Small intestine (tissue), 7 donors: ENCODE results near the gene GTPBP6. TPM values are rescaled to one million over a fixed set of nuclear protein-coding genes. Genes with fewer than 3 reads are reported as not detected.

Experiments used
- DNase-seq, 2 donors: peaks; one replicate each; pipeline versions ENCODE4 v3.0.0 to v3.0.0-alpha.2; 2013
- FAIRE-seq: peaks from 2 replicates; lab custom pipeline; 2012; peaks lifted over from hg19 to GRCh38; lab: Jason Lieb, UNC
- H3K27ac ChIP-seq, 3 donors: one replicate each; pipeline ENCODE4 v1.5.1; 2013; ENCODE audit warnings: low read length in 2 of 3, mild to moderate bottlenecking in 2 of 3, control low read depth in 1 of 3, inconsistent platforms in 1 of 3, low read depth in 1 of 3, moderate library complexity in 1 of 3
- H3K27me3 ChIP-seq, 3 donors: one replicate each; pipeline ENCODE4 v1.6.1; 2013; ENCODE audit warnings: low read length in 3 of 3, inconsistent platforms in 1 of 3; ENCODE audit not compliant: control insufficient read depth in 3 of 3, insufficient read depth in 3 of 3
- H3K36me3 ChIP-seq, 3 donors: one replicate each; pipeline ENCODE4 v1.6.1; 2013; ENCODE audit warnings: low read length in 3 of 3, inconsistent platforms in 1 of 3, low read depth in 1 of 3, mild to moderate bottlenecking in 1 of 3, moderate library complexity in 1 of 3; ENCODE audit not compliant: control insufficient read depth in 3 of 3, insufficient read depth in 2 of 3
- H3K4me1 ChIP-seq, 3 donors: one replicate each; pipeline ENCODE4 v1.6.1; 2013; ENCODE audit warnings: low read length in 2 of 3, inconsistent platforms in 1 of 3, low read depth in 1 of 3, mild to moderate bottlenecking in 1 of 3, moderate library complexity in 1 of 3; ENCODE audit not compliant: control insufficient read depth in 3 of 3, insufficient read depth in 2 of 3
- H3K4me3 ChIP-seq, 3 donors: one replicate each; pipeline ENCODE4 v1.5.1; 2013; ENCODE audit warnings: low read length in 3 of 3, control low read depth in 1 of 3, inconsistent platforms in 1 of 3, low read depth in 1 of 3, mild to moderate bottlenecking in 1 of 3, moderate library complexity in 1 of 3
- H3K9me3 ChIP-seq, 2 donors: one replicate each; pipeline ENCODE4 v1.6.1; 2013; ENCODE audit warnings: low read depth in 1 of 2, low read length in 1 of 2; ENCODE audit not compliant: control insufficient read depth in 2 of 2, insufficient read depth in 1 of 2
- WGBS, 3 donors: extraction: QIAGEN DNeasy Blood & Tissue Kit; methylation state at CpG; one replicate each; pipeline ENCODE4 v1.1.7; 2013; 5-methylcytosine and 5-hydroxymethylcytosine counted together
- polyA plus RNA-seq, 4 donors: library from polyadenylated mRNA; stranded (reverse) in 3 of 4; unstranded in 1 of 4; fragments of 200-250 nt in 3 of 4; fragments of 120-200 nt in 1 of 4; gene quantifications; one replicate each; pipeline versions ENCODE4 v1.2.1 to v1.2.3, GENCODE V29; 2013
- donor health status: healthy with polysubstance abuse.
- donor health status: control.
- donor health status: control.
- donor health status: Bipolar disorder and iron deficiency.
- donor health status: healthy.

The GTPBP6 gene
- polyA plus RNA-seq, 4 donors, result 34.9 to 69.7 (median 44.8) TPM

DNA sequence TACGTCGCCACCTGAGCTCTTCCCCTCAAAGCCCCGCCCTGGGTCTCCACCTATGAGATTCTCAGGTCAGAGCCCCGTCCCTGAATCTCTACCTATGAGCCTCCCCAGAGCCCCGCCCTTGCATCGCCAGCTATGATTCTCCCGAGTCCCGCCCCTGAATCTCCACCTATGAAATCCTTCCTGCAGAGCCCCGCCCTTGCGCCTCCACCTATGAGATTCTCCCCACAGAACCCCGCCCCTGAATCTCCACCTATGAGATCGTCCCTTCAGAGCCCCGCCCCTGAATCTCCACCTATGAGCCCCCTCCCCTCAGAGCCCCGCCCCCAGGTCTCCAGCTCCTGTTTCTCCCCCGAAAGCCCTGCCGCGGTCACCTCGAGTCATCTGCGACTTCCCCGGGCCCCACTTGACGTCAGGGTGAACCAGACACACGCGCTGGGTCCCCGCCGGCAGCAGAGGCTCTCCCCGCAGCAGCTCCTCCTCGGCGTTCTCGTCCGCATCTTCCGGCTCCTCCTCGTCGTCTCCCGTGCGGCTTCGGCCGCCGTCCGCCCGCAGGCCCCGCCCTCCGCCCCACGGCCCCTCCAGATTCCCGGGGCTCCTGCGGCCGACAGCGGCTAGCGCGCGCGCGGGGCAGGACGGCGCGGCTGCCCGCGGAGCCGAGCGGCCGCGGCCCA is 393 bp downstream of the GTPBP6 start:
- H3K9me3 ChIP-seq, result no peaks in the 10 kb centered on the region
- H3K4me3 ChIP-seq, result peak overlapping the region; percentile 73 to 96 (median 80)
- no peaks in the 10 kb centered on the region for H3K27me3 ChIP-seq
- FAIRE-seq, result no peak
- H3K27ac ChIP-seq, result peak overlapping the region; percentile 91 to 98 (median 96)
- 0 to 1% (median 0%) methylated on average over 45 to 61 of the region's 61 CpGs for WGBS, 3 donors
- peak; percentile 97 to 99 for DNase-seq
- peaks cover 0 to 3% (median 0%) of the 10 kb centered on the region in 3 donors for H3K4me1 ChIP-seq
- H3K36me3 ChIP-seq, result peaks cover 0 to 32% (median 9%) of the 10 kb centered on the region in 3 donors

DNA sequence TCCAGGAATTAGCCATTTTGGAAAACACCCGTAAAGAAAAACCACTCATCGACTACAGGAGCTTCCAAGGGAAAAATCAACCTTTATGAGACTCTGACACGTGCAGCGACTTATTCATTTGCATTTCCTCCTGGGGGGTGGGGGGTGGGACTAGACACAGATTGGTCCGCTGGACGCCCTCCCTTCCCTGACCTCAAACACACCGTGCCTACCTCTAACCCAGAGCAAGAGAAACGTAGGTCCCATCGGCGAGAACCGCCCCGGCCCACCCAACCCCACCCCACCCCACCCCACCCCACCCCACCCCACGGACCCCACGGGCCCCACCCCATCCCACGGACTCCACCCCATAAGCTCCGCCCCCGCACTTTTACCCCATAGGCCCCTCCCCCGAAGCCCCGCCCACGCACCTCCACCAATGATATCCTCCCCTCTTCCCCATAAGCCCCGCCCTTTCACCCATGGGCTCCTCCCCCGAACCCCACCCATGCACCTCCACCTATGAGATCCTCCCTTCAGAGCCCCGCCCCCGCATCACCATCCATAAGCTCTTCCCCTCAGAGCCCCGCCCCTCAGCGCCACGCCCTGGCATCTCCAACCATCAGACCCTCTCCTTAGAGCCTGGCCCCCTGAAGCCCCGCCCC is 1.1 kb downstream of the GTPBP6 start:
- no peaks in the 10 kb centered on the region for H3K9me3 ChIP-seq
- WGBS, 3 donors, result 46 to 60% (median 46%) methylated on average over 14 to 28 of the region's 28 CpGs
- peak overlapping the region in 2 of 3 donors; percentile 68 to 91 for H3K27ac ChIP-seq
- FAIRE-seq (no peak), DNase-seq (no peak)
- H3K4me1 ChIP-seq, result no peaks in the 10 kb centered on the region
- no peaks in the 10 kb centered on the region for H3K27me3 ChIP-seq
- H3K36me3 ChIP-seq, result peaks cover under 1 to 38% (median 16%) of the 10 kb centered on the region in 3 donors
- peak overlapping the region in 2 of 3 donors; percentile 28 to 73 for H3K4me3 ChIP-seq

DNA sequence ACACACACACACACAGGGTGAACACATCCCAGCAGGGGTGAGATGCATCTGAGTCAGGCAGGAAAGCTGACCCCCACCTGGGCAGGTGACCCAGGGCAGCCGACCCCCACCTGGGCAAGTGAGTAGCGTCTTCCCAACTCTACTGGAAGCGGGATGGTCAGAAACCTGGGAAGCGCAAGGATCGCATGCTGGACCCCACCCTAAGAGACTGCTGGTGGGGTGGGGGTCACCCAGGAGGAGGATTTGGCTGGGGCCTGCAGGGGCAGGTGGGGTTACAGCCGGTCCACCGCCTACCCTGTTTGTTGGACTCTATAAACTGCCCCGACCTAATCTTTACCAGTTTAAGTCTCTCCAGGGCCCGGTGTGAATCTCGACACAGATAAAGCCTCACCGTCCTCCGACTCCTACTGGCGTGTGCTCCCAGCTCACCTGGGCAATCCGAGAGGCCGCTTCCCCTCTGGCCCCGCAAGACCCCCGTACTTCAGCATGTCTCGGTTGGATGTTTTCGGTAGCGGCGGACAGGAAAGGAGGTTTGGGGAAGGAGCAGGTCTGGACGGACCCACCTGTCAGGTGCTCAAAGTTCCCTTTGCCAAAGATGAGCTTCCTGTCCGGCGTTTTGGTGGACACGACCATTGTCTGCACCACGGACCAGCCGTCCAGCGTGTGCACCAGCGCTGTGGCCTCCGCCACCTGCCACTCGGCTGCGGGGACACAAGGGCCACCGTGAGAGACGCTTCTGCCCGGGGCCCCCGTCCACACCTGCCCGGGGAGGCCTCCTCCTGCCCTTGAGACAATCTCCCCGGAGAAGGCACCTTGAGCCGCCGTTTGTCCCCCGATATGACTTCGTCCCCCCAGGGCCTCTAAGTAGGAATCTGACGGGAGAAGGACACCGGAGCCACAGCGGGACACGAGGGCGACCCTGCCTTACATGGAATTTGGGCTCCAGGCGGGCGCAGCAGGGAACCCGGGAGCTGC is 2.0 kb downstream of the GTPBP6 start:
- WGBS, 3 donors, result 92 to 95% (median 94%) methylated on average over 46 to 50 of the region's 50 CpGs
- DNase-seq (no peak), FAIRE-seq (no peak)
- H3K4me3 ChIP-seq, result no peak overlapping the region
- H3K27me3 ChIP-seq, result no peaks in the 10 kb centered on the region
- H3K9me3 ChIP-seq, result no peaks in the 10 kb centered on the region
- peaks cover 7 to 47% (median 18%) of the 10 kb centered on the region in 3 donors for H3K36me3 ChIP-seq
- H3K27ac ChIP-seq, result no peak overlapping the region
- no peaks in the 10 kb centered on the region for H3K4me1 ChIP-seq

DNA sequence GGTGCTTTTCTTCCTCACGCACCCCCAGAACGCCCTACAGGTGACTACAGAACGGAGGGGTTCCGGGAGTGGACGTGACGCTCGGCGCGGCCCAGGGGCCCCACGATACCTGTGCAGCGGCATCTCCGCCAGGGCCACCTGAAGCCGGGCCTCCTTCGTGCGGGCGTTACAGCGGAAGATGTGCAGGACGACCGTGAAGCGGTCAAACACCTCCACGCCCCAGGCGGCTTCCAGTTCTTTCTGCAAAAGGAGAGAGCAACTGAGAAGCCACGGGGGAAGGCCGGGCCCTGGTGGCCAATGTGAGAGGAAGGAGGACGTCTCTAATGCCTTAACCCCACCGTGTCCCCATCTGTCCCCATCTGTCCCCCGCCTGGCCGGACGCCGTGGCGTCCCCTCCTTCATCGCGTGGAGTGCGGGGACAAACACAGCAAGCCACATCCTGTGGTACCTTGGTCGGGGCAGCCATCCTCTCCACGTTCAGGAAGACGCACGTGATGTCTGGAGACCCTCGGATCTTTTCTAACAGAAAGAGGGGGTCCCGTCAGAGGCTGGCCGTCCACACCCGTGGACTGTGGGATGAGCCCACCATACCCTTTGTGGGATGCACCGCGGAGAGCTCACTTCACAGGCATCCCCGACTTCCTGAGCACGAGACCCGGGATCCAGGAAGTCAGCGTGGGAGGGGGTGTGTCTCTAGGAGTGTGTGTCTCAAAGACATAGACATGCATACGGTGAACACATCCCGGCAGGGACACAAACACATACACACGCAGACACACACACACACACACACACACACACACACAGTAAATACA is 3.6 kb downstream of the GTPBP6 start:
- H3K27me3 ChIP-seq, result no peaks in the 10 kb centered on the region
- DNase-seq (no peak), FAIRE-seq (no peak)
- no peaks in the 10 kb centered on the region for H3K4me1 ChIP-seq
- H3K4me3 ChIP-seq, result no peak overlapping the region
- no peaks in the 10 kb centered on the region for H3K9me3 ChIP-seq
- 93 to 94% (median 93%) methylated on average over 51 of the region's 51 CpGs for WGBS, 3 donors
- no peak overlapping the region for H3K27ac ChIP-seq
- H3K36me3 ChIP-seq, result peaks cover 7 to 59% (median 20%) of the 10 kb centered on the region in 3 donors

DNA sequence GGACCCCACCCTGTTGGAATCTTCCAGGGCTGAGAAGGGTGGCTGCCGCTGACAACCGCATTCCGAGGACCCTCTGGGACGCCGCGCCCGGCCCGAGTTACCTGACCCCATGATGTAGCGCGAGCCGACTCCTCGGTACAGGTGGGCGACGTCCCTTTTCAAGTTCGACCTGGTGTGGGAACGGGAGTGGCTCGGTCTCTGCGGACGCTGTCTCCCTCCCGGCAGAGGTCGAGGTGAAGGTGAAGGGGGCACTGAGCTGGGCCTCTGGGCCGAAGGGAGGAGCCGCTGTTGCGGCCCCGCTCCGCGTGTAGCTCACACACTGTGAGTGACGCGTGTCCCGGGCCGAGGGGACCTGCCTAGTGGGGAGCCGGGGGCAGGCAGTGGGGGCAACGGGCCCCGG is 4.5 kb downstream of the GTPBP6 start:
- 95 to 97% (median 97%) methylated on average over 34 of the region's 34 CpGs for WGBS, 3 donors
- H3K4me1 ChIP-seq, result no peaks in the 10 kb centered on the region
- no peak overlapping the region for H3K4me3 ChIP-seq

DNA sequence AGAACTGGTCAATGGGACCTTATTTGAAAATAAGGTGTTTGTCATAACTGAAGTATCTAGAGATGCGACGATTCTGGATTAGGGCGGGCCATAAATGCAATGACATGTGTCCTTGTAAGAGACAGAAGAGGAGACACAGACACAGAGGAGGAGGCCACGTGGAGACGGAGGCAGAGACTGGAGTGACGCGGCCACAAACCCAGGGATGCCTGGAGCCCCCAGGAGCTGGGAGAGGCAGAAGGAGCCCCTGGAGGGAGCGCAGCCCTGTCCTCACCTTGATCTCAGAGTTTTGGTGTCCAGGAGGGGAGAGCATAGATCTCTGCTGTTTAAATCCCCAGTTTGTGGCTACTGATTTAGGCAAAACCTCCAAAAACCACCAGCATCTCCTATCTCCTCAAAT is 5.0 kb downstream of the GTPBP6 start:
- Histone ChIP-seq H3K27me3 (no peaks in the 10 kb centered on the region), H3K36me3 (peaks cover 8 to 66% (median 24%) of the 10 kb centered on the region in 3 donors), H3K27ac (no peak overlapping the region), H3K9me3 (no peaks in the 10 kb centered on the region), H3K4me1 (no peaks in the 10 kb centered on the region), H3K4me3 (no peak overlapping the region)
- 88 to 97% (median 90%) methylated on average over 8 of the region's 8 CpGs for WGBS, 3 donors
- DNase-seq, result no peak
- no peak for FAIRE-seq

More for the DNA sequence above, 4.5 kb downstream of the GTPBP6 start:
- FAIRE-seq (no peak), DNase-seq (no peak)
- Histone ChIP-seq H3K36me3 (peaks cover 8 to 62% (median 24%) of the 10 kb centered on the region in 3 donors), H3K27me3 (no peaks in the 10 kb centered on the region), H3K9me3 (no peaks in the 10 kb centered on the region), H3K27ac (no peak overlapping the region)

DNA sequence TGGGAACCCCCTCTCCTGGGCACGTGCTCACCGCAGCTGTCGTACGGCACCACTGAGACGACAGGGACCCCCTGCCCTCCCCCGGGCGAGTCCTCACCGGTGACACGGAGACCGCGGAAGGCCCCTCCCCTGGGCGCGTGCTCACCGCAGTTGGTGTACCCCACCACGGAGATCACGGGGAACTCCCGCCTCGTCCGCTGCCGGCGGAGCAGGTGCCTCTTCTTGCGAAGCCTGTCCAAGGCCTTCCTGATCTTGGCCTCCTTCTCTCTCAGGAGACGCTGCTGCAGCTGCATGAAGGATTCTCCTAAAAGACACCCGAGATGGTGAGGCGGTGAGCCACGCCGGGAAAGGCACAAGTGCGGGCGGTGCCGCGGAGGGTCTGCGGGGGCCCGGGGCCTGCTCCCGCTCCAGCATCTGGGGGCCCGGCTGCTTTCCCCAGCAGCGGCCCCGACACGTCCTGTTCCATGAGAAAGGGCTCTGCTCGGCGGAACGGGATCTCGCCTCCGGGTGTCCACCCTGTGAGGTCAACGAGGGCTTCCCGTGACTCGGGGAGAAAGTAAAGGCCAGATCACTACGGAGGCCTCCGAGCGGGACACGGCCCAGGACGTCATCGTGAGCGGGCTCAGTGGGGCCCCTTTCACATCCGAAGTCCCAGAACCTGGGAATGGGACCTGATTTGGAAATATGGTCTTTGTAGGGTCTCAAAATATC is 5.8 kb downstream of the GTPBP6 start:
- H3K27ac ChIP-seq, result no peak overlapping the region
- H3K4me1 ChIP-seq, result no peaks in the 10 kb centered on the region
- no peaks in the 10 kb centered on the region for H3K27me3 ChIP-seq
- H3K36me3 ChIP-seq, result peaks cover 8 to 69% (median 25%) of the 10 kb centered on the region in 3 donors
- DNase-seq, result no peak
- WGBS, 3 donors, result 94 to 96% (median 96%) methylated on average over 49 to 54 of the region's 54 CpGs
- FAIRE-seq, result no peak
- H3K9me3 ChIP-seq, result no peaks in the 10 kb centered on the region
- H3K4me3 ChIP-seq, result no peak overlapping the region
